Measurements from ENCODE around the gene SLC45A1.

The SLC45A1 gene

GRCh38 chr1:8384577-8384976, 66.7 kb downstream of the SLC45A1 start:
- Histone ChIP-seq H3K9ac (ENCODE audit: low read depth in 1 of 2, low read length in 2 of 2) (no peak overlapping the region), H3K9me3 (ENCODE audit: control insufficient read depth in 1 of 2, low read length in 2 of 2) (no peaks in the 10 kb centered on the region), H3K27ac (ENCODE audit: low read depth, low read length) (no peak overlapping the region), H3K27me3 (ENCODE audit: control insufficient read depth in 1 of 2, insufficient read depth in 2 of 2, low read length in 2 of 2) (no peaks in the 10 kb centered on the region), H3K4me1 (ENCODE audit: control insufficient read depth in 1 of 2, insufficient read depth in 2 of 2, low read length in 2 of 2) (peaks cover 11 to 56% of the 10 kb centered on the region in 2 donors), H3K4me3 (ENCODE audit: low read depth in 1 of 2, low read length in 2 of 2) (no peak overlapping the region), H3K36me3 (ENCODE audit: control insufficient read depth in 1 of 2, insufficient read depth in 2 of 2, low read length in 2 of 2) (peaks cover 10 to 32% of the 10 kb centered on the region in 2 donors)

- H3K36me3 ChIP-seq (ENCODE audit: control insufficient read depth in 1 of 2, insufficient read depth in 2 of 2, low read length in 2 of 2) = peaks cover 22 to 27% of the 10 kb centered on the region in 2 donors
- no peaks in the 10 kb centered on the region for H3K9me3 ChIP-seq (ENCODE audit: control insufficient read depth in 1 of 2, low read length in 2 of 2)
- no peak overlapping the region for H3K9ac ChIP-seq (ENCODE audit: low read depth in 1 of 2, low read length in 2 of 2)
- H3K27ac ChIP-seq (ENCODE audit: low read depth, low read length) = no peak overlapping the region
- peaks cover 10 to 57% of the 10 kb centered on the region in 2 donors for H3K4me1 ChIP-seq (ENCODE audit: control insufficient read depth in 1 of 2, insufficient read depth in 2 of 2, low read length in 2 of 2)
- H3K27me3 ChIP-seq (ENCODE audit: control insufficient read depth in 1 of 2, insufficient read depth in 2 of 2, low read length in 2 of 2) = no peaks in the 10 kb centered on the region
- H3K4me3 ChIP-seq (ENCODE audit: low read depth in 1 of 2, low read length in 2 of 2) = no peak overlapping the region
These were observed 68.3 kb downstream of the SLC45A1 start for GRCh38 chr1:8386247-8386646.

- no peaks in the 10 kb centered on the region for H3K27me3 ChIP-seq (ENCODE audit: control insufficient read depth in 1 of 2, insufficient read depth in 2 of 2, low read length in 2 of 2)
These were observed 71.0 kb downstream of the SLC45A1 start for GRCh38 chr1:8388732-8389562.

GRCh38 chr1:8389958-8390535, 72.1 kb downstream of the SLC45A1 start:
- H3K9me3 ChIP-seq (ENCODE audit: control insufficient read depth in 1 of 2, low read length in 2 of 2) = no peaks in the 10 kb centered on the region
- no peak overlapping the region for H3K4me3 ChIP-seq (ENCODE audit: low read depth in 1 of 2, low read length in 2 of 2)
- no peaks in the 10 kb centered on the region for H3K27me3 ChIP-seq (ENCODE audit: control insufficient read depth in 1 of 2, insufficient read depth in 2 of 2, low read length in 2 of 2)
- H3K27ac ChIP-seq (ENCODE audit: low read depth, low read length) = no peak overlapping the region
- H3K4me1 ChIP-seq (ENCODE audit: control insufficient read depth in 1 of 2, insufficient read depth in 2 of 2, low read length in 2 of 2) = peaks cover 3 to 42% of the 10 kb centered on the region in 2 donors
- H3K9ac ChIP-seq (ENCODE audit: low read depth in 1 of 2, low read length in 2 of 2) = no peak overlapping the region
- H3K36me3 ChIP-seq (ENCODE audit: control insufficient read depth in 1 of 2, insufficient read depth in 2 of 2, low read length in 2 of 2) = peaks cover 27 to 32% of the 10 kb centered on the region in 2 donors

More at GRCh38 chr1:8388732-8389562, 71.0 kb downstream of the SLC45A1 start:
- Histone ChIP-seq H3K4me1 (ENCODE audit: control insufficient read depth in 1 of 2, insufficient read depth in 2 of 2, low read length in 2 of 2) (peaks cover 5 to 50% of the 10 kb centered on the region in 2 donors), H3K27ac (ENCODE audit: low read depth, low read length) (no peak overlapping the region), H3K36me3 (ENCODE audit: control insufficient read depth in 1 of 2, insufficient read depth in 2 of 2, low read length in 2 of 2) (peaks cover 30 to 32% of the 10 kb centered on the region in 2 donors), H3K9me3 (ENCODE audit: control insufficient read depth in 1 of 2, low read length in 2 of 2) (no peaks in the 10 kb centered on the region), H3K9ac (ENCODE audit: low read depth in 1 of 2, low read length in 2 of 2) (no peak overlapping the region), H3K4me3 (ENCODE audit: low read depth in 1 of 2, low read length in 2 of 2) (no peak overlapping the region)

- Histone ChIP-seq H3K27me3 (ENCODE audit: control insufficient read depth in 1 of 2, insufficient read depth in 2 of 2, low read length in 2 of 2) (no peaks in the 10 kb centered on the region), H3K9ac (ENCODE audit: low read depth in 1 of 2, low read length in 2 of 2) (no peak overlapping the region), H3K4me1 (ENCODE audit: control insufficient read depth in 1 of 2, insufficient read depth in 2 of 2, low read length in 2 of 2) (peaks cover 6 to 42% of the 10 kb centered on the region in 2 donors), H3K4me3 (ENCODE audit: low read depth in 1 of 2, low read length in 2 of 2) (no peak overlapping the region), H3K36me3 (ENCODE audit: control insufficient read depth in 1 of 2, insufficient read depth in 2 of 2, low read length in 2 of 2) (peaks cover 27 to 33% of the 10 kb centered on the region in 2 donors), H3K27ac (ENCODE audit: low read depth, low read length) (no peak overlapping the region), H3K9me3 (ENCODE audit: control insufficient read depth in 1 of 2, low read length in 2 of 2) (no peaks in the 10 kb centered on the region)
These were observed 72.8 kb downstream of the SLC45A1 start for GRCh38 chr1:8390707-8391106.

GRCh38 chr1:8392522-8392921, 74.6 kb downstream of the SLC45A1 start:
- no peaks in the 10 kb centered on the region for H3K9me3 ChIP-seq (ENCODE audit: control insufficient read depth in 1 of 2, low read length in 2 of 2)
- peaks cover 34 to 40% of the 10 kb centered on the region in 2 donors for H3K36me3 ChIP-seq (ENCODE audit: control insufficient read depth in 1 of 2, insufficient read depth in 2 of 2, low read length in 2 of 2)
- no peak overlapping the region for H3K27ac ChIP-seq (ENCODE audit: low read depth, low read length)
- no peak overlapping the region for H3K9ac ChIP-seq (ENCODE audit: low read depth in 1 of 2, low read length in 2 of 2)
- H3K27me3 ChIP-seq (ENCODE audit: control insufficient read depth in 1 of 2, insufficient read depth in 2 of 2, low read length in 2 of 2) = no peaks in the 10 kb centered on the region
- H3K4me1 ChIP-seq (ENCODE audit: control insufficient read depth in 1 of 2, insufficient read depth in 2 of 2, low read length in 2 of 2) = peaks cover 24 to 46% of the 10 kb centered on the region in 2 donors
- H3K4me3 ChIP-seq (ENCODE audit: low read depth in 1 of 2, low read length in 2 of 2) = no peak overlapping the region
